GM21528 (cell line): ENCODE results near the gene ADGRF5.

Experiments used
- ATAC-seq: cut with Tn5 transposase; IDR thresholded peaks from one replicate; pipeline ENCODE4 v1.9.1; 2021; ENCODE audit warnings: mild to moderate bottlenecking, moderate library complexity; ENCODE audit not compliant: unreplicated experiment, low FRiP score

The ADGRF5 gene

GRCh38 chr6:46931416-46931815 lies 9.7 kb upstream of the ADGRF5 start:
- ATAC-seq = no peak

GRCh38 chr6:46930331-46930730 lies 8.6 kb upstream of the ADGRF5 start:
- no peak for ATAC-seq

GRCh38 chr6:46927066-46927465 lies 5.3 kb upstream of the ADGRF5 start:
- ATAC-seq = no peak

- no peak for ATAC-seq
These were observed 4.7 kb upstream of the ADGRF5 start for GRCh38 chr6:46926481-46926880.

GRCh38 chr6:46925563-46926253 lies 4.0 kb upstream of the ADGRF5 start:
- ATAC-seq = no peak

- ATAC-seq = no peak
These were observed 1.7 kb upstream of the ADGRF5 start for GRCh38 chr6:46923476-46923875.

- no peak for ATAC-seq
These were observed 679 bp downstream of the ADGRF5 start for GRCh38 chr6:46921059-46921458.

GRCh38 chr6:46918806-46919205 lies 2.9 kb downstream of the ADGRF5 start:
- ATAC-seq = no peak

GRCh38 chr6:46917002-46917545 lies 4.7 kb downstream of the ADGRF5 start:
- no peak for ATAC-seq

GRCh38 chr6:46915866-46916265 lies 5.9 kb downstream of the ADGRF5 start:
- ATAC-seq = no peak

- ATAC-seq = no peak
These were observed 6.4 kb downstream of the ADGRF5 start for GRCh38 chr6:46915380-46915779.

GRCh38 chr6:46914279-46914810 lies 7.4 kb downstream of the ADGRF5 start:
- no peak for ATAC-seq

- ATAC-seq = no peak
These were observed 12.4 kb downstream of the ADGRF5 start for GRCh38 chr6:46909371-46909770.

- ATAC-seq = no peak
These were observed 15.0 kb downstream of the ADGRF5 start for GRCh38 chr6:46906776-46907175.

GRCh38 chr6:46904117-46904516 lies 17.6 kb downstream of the ADGRF5 start:
- no peak for ATAC-seq

GRCh38 chr6:46903175-46903574 lies 18.6 kb downstream of the ADGRF5 start:
- ATAC-seq = no peak

GRCh38 chr6:46901882-46902314 lies 19.8 kb downstream of the ADGRF5 start:
- ATAC-seq = no peak

- ATAC-seq = no peak
These were observed 21.5 kb downstream of the ADGRF5 start for GRCh38 chr6:46900266-46900665.

- ATAC-seq = no peak
These were observed 22.1 kb downstream of the ADGRF5 start for GRCh38 chr6:46899659-46900058.

- no peak for ATAC-seq
These were observed 23.7 kb downstream of the ADGRF5 start for GRCh38 chr6:46898006-46898405.

GRCh38 chr6:46896871-46897270 lies 24.9 kb downstream of the ADGRF5 start:
- no peak for ATAC-seq

- no peak for ATAC-seq
These were observed 25.8 kb downstream of the ADGRF5 start for GRCh38 chr6:46895930-46896329.
